Measurements from ENCODE around the gene EXOC4. TPM values are rescaled to one million over a fixed set of nuclear protein-coding genes. Genes with fewer than 3 reads are reported as not detected.

Gene EXOC4
- total RNA-seq, 1 donor from 2014 or later, result 145 TPM

- no peak for DNase-seq (ENCODE audit: low spot score, unreplicated experiment)
- peaks cover 4% of the 10 kb centered on the region for H3K36me3 Mint-ChIP-seq (ENCODE audit: insufficient read depth)
- H3K4me3 Mint-ChIP-seq (ENCODE audit: low read depth), result no peak overlapping the region
- no peaks in the 10 kb centered on the region for H3K9me3 Mint-ChIP-seq (ENCODE audit: low read depth)
- no peak for TF ChIP-seq CTCF (IDR thresholded peaks at IDR 0.05; ENCODE audit: unreplicated experiment)
- peaks cover 2% of the 10 kb centered on the region for H3K4me1 Mint-ChIP-seq (ENCODE audit: low read depth)
- no peaks in the 10 kb centered on the region for H3K27me3 Mint-ChIP-seq
- H3K27ac Mint-ChIP-seq, result no peak overlapping the region
Observed at GRCh38 chr7:133912916-133913697, 660.2 kb downstream of the EXOC4 start.

DNA sequence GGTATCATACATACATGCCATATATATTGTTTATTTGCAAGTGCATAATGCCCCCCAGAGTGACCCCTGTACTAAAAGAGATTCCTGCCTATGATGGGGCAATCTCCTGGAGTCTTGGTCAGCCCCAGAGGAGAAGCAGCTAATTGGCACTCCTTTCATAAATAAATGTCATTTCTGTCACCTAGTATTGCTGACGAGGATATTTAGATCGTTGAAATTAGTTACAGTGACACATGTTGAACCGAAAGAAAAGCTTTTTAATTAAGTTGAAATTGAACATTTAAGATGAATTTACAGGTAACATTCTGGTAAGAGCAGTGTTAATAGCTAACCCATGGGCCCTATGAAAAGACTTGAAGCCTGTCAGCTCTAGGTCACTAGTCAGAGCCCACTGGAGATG is 663.7 kb downstream of the EXOC4 start:
- H3K27ac Mint-ChIP-seq, result no peak overlapping the region
- no peaks in the 10 kb centered on the region for H3K4me1 Mint-ChIP-seq (ENCODE audit: low read depth)
- peaks cover 10% of the 10 kb centered on the region for H3K9me3 Mint-ChIP-seq (ENCODE audit: low read depth)
- H3K4me3 Mint-ChIP-seq (ENCODE audit: low read depth), result no peak overlapping the region
- no peak for DNase-seq (ENCODE audit: low spot score, unreplicated experiment)
- peaks cover 26% of the 10 kb centered on the region for H3K36me3 Mint-ChIP-seq (ENCODE audit: insufficient read depth)
- no peak for TF ChIP-seq CTCF (IDR thresholded peaks at IDR 0.05; ENCODE audit: unreplicated experiment)
- H3K27me3 Mint-ChIP-seq, result no peaks in the 10 kb centered on the region

- Mint-ChIP-seq H3K27ac (no peak overlapping the region), H3K9me3 (ENCODE audit: low read depth) (peaks cover 14% of the 10 kb centered on the region), H3K4me1 (ENCODE audit: low read depth) (no peaks in the 10 kb centered on the region), H3K4me3 (ENCODE audit: low read depth) (no peak overlapping the region), H3K27me3 (no peaks in the 10 kb centered on the region), H3K36me3 (ENCODE audit: insufficient read depth) (peaks cover 28% of the 10 kb centered on the region)
- TF ChIP-seq CTCF (IDR thresholded peaks at IDR 0.05; ENCODE audit: unreplicated experiment), result no peak
- no peak for DNase-seq (ENCODE audit: low spot score, unreplicated experiment)
Observed at GRCh38 chr7:133919810-133920209, 666.9 kb downstream of the EXOC4 start.

GRCh38 chr7:133921635-133922182 is 668.8 kb downstream of the EXOC4 start:
- Mint-ChIP-seq H3K4me1 (ENCODE audit: low read depth) (no peaks in the 10 kb centered on the region), H3K27ac (no peak overlapping the region), H3K27me3 (no peaks in the 10 kb centered on the region), H3K4me3 (ENCODE audit: low read depth) (no peak overlapping the region), H3K36me3 (ENCODE audit: insufficient read depth) (peaks cover 28% of the 10 kb centered on the region), H3K9me3 (ENCODE audit: low read depth) (peaks cover 14% of the 10 kb centered on the region)
- DNase-seq (ENCODE audit: low spot score, unreplicated experiment), result no peak
- TF ChIP-seq CTCF (IDR thresholded peaks at IDR 0.05; ENCODE audit: unreplicated experiment), result no peak

DNA sequence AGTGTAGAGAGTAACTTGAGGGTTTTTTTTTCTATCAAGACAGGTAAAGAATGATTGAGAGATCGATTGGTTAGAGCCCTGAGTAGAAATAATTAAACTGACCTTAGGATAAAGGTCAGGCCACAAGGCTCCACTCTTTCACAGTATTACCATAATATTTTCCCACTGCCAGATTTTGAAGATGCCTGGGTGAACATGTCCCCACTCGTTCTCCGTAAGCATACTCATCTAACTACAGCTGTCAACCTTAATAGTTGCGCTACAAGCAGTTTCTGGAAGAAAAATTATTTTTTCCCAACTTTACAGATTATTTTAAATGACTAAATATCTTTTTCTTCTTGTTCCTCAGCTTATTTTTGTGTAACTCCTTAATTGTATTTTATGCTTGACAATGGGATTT is 671.1 kb downstream of the EXOC4 start:
- Mint-ChIP-seq H3K27me3 (no peaks in the 10 kb centered on the region), H3K4me3 (ENCODE audit: low read depth) (no peak overlapping the region), H3K9me3 (ENCODE audit: low read depth) (peaks cover 14% of the 10 kb centered on the region), H3K27ac (no peak overlapping the region), H3K36me3 (ENCODE audit: insufficient read depth) (peaks cover 25% of the 10 kb centered on the region), H3K4me1 (ENCODE audit: low read depth) (no peaks in the 10 kb centered on the region)
- TF ChIP-seq CTCF (IDR thresholded peaks at IDR 0.05; ENCODE audit: unreplicated experiment), result no peak
- DNase-seq (ENCODE audit: low spot score, unreplicated experiment), result no peak

All from progenitor cell of endocrine pancreas (in vitro differentiated cells).